HepG2 (cell line): Measurements from ENCODE around the gene MYL3.

Experiments
- CCAR2 ChIP-seq: fragments of 200-400 bp; formaldehyde crosslinking; optimal IDR thresholded peaks from 2 replicates; pipeline ENCODE3; 2018; ENCODE audit warnings: low read depth, mild to moderate bottlenecking, low read length, moderate library complexity
- CTCF ChIP-seq: sonication (generic); formaldehyde crosslinking; IDR thresholded peaks from 2 replicates; pipeline ENCODE4 v1.5.0; 2020; ENCODE audit warnings: mild to moderate bottlenecking, missing genetic modification reagents, moderate library complexity
- EP300 ChIP-seq, 3 experiments: sonication (generic) in 1 of 3; formaldehyde crosslinking in 1 of 3; IDR thresholded peaks; 2 replicates each; pipeline versions ENCODE4 v1.5.1 to v1.6.1; 2011 to 2020; ENCODE audit warnings: low read depth in 2 of 3, low read length in 2 of 3, borderline replicate concordance in 1 of 3, improper control_type of control experiment in 1 of 3, mild to moderate bottlenecking in 1 of 3, missing genetic modification reagents in 1 of 3, moderate library complexity in 1 of 3
- HMG20B ChIP-seq: conservative IDR thresholded peaks from 2 replicates; pipeline ENCODE4 v1.6.1; 2016; ENCODE audit warnings: missing genetic modification reagents, missing compliant biosample characterization
- KIAA2018 ChIP-seq: sonication (generic); formaldehyde crosslinking; IDR thresholded peaks from 2 replicates; pipeline ENCODE4 v1.5.0; 2020; ENCODE audit warnings: mild to moderate bottlenecking, missing genetic modification reagents, borderline replicate concordance
- NFE2L2 ChIP-seq: fragments of 150-350 bp; IDR thresholded peaks from 2 replicates; pipeline ENCODE4 v1.6.1; 2014; ENCODE audit warnings: low read length
- NONO ChIP-seq, 2 experiments: fragments of 450-650 bp in 1 of 2; sonication (generic) in 1 of 2; formaldehyde crosslinking in 1 of 2; IDR thresholded peaks in 1 of 2; conservative IDR thresholded peaks in 1 of 2; 2 replicates each; pipeline versions ENCODE4 v1.6.1 to v1.8.0; 2017 to 2022; ENCODE audit warnings: mild to moderate bottlenecking in 1 of 2, missing genetic modification reagents in 1 of 2, moderate library complexity in 1 of 2
- PAX8 ChIP-seq: sonication (generic); formaldehyde crosslinking; IDR thresholded peaks from 2 replicates; pipeline ENCODE4 v1.8.0; 2022; ENCODE audit warnings: mild to moderate bottlenecking, missing genetic modification reagents, borderline replicate concordance
- RAD51 ChIP-seq: fragments of 450-650 bp; IDR thresholded peaks from 2 replicates; pipeline ENCODE4 v1.6.1; 2016; ENCODE audit warnings: borderline replicate concordance
- TBP ChIP-seq: sonication (generic); formaldehyde crosslinking; IDR thresholded peaks from 2 replicates; pipeline ENCODE4 v1.5.0; 2020; ENCODE audit warnings: missing genetic modification reagents
- ZBTB8A ChIP-seq: sonication (generic); formaldehyde crosslinking; IDR thresholded peaks from 2 replicates; pipeline ENCODE4 v1.4.0; 2020; ENCODE audit warnings: mild to moderate bottlenecking, low read depth, missing genetic modification reagents, borderline replicate concordance
- ZNF883 ChIP-seq: sonication (generic); formaldehyde crosslinking; IDR thresholded peaks from 2 replicates; pipeline ENCODE4 v1.5.1; 2020; ENCODE audit warnings: mild to moderate bottlenecking, missing genetic modification reagents; ENCODE audit errors: not compliant biosample characterization
- TF ChIP-seq, protein P1 (sequence below): sonication (generic); formaldehyde crosslinking; IDR thresholded peaks from 2 replicates; pipeline ENCODE4 v1.8.0; 2022; ENCODE audit warnings: missing genetic modification reagents, mild to moderate bottlenecking, borderline replicate concordance

DNA sequence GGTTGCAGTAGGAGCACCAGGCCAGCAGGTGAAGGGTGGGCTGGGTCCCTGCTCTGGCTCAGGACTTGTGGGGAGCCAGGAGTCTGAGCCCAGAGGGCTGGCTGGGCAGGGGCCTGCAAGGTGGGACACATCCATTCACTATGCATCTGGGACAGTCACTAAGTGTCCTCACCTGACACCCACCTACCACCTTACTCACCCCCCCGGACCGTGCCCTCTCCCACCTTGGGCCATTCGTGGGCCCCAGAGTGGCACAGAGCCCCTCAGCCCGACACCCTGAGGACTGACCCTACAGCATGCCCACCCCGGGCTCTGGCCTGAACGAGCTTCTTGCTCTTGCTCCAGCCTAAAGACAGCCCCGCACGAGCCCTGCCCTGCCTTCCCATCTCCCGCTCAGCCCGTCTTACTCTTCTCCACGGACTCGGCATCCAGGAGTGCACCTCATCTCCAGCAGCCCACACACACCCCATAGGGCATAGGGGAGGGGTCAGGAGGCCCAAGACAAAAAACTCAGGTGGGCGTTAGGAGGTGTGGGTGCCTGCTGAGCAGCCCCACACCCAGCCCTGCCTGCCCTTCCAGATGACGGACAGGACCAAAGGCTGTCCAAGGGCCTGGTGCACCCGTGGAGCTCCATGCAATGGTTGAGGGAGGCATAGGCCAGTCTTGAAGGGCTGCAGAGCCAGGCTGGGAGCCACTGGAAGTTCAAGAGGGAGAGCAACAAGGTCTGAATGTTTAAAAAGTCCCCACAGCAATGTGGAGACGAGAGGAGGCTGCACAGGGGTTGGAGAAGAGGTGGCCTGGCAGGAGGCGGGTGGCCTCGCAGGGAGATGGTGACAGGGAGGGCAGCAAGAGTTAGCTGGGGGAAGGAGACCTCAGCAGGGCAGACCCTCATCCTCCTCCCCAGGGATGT is 41.3 kb upstream of the MYL3 start:
- TF ChIP-seq NFE2L2 (no peak), CTCF (CRISPR knock-in tag) (no peak), RAD51 (no peak), KIAA2018 (CRISPR knock-in tag) (no peak), NONO (IDR thresholded peaks at IDR 0.05) (no peak), NONO (CRISPR knock-in tag; conservative IDR thresholded peaks at IDR 0.05) (no peak), ZNF883 (no peak), EP300 (IDR thresholded peaks at IDR 0.05; ENCODE audit: low read depth in 2 of 2, low read length in 2 of 2) (no peak), EP300 (CRISPR knock-in tag; IDR thresholded peaks at IDR 0.05; ENCODE audit: borderline replicate concordance) (no peak), HMG20B (CRISPR knock-in tag) (no peak), PAX8 (CRISPR knock-in tag) (no peak), ZBTB8A (CRISPR knock-in tag) (no peak), TBP (CRISPR knock-in tag) (no peak), CCAR2 (no peak)
- TF ChIP-seq, protein P1, sequence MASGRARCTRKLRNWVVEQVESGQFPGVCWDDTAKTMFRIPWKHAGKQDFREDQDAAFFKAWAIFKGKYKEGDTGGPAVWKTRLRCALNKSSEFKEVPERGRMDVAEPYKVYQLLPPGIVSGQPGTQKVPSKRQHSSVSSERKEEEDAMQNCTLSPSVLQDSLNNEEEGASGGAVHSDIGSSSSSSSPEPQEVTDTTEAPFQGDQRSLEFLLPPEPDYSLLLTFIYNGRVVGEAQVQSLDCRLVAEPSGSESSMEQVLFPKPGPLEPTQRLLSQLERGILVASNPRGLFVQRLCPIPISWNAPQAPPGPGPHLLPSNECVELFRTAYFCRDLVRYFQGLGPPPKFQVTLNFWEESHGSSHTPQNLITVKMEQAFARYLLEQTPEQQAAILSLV (CRISPR knock-in tag), result no peak
